Epithelial cell of proximal tubule (primary cell): ENCODE measurements around the gene FEN1. TPM values are rescaled to one million over a fixed set of nuclear protein-coding genes. Genes with fewer than 3 reads are reported as not detected.

ENCODE experiments used
- DNase-seq: peaks from one replicate; pipeline ENCODE4 v3.0.0-alpha.2; 2011; ENCODE audit warnings: low read depth
- H3K4me3 ChIP-seq: 2 replicates; pipeline ENCODE4 v1.5.1; 2011; ENCODE audit warnings: low read depth, mild to moderate bottlenecking, low read length
- total RNA-seq: library from RNA; depleted of rRNA; stranded (reverse); fragments of >200 nt; gene quantifications from 2 replicates; pipeline ENCODE4 v1.2.3, GENCODE V29; 2015
- TF ChIP-seq, protein P1 (sequence below): conservative IDR thresholded peaks from 2 replicates; pipeline ENCODE4 v1.5.1; 2012; ENCODE audit warnings: low read depth, mild to moderate bottlenecking, low read length

FEN1 gene
- total RNA-seq, 1 donor from 2014 or later: 70.6 TPM

DNA sequence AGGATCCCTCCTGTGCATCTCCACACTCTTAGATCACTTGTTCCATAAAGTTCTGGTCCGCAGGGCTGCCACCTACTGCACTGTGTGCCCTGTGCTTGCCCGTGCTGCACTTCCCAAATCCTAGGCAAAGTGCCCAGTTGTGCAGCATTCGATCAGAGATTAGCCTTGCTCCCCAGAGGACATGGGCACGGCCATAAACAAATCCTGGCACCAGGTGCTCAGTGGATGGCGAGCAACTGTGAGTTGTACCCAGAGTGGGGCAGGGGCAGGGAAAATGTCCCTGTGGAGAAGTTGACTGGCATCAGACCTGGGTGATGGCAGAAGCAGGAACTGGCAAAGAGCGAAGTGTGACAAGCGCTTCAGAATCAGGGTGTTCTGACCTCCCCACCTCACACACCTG, 40.0 kb downstream of the FEN1 start:
- H3K4me3 ChIP-seq: no peak overlapping the region
- TF ChIP-seq, protein P1, sequence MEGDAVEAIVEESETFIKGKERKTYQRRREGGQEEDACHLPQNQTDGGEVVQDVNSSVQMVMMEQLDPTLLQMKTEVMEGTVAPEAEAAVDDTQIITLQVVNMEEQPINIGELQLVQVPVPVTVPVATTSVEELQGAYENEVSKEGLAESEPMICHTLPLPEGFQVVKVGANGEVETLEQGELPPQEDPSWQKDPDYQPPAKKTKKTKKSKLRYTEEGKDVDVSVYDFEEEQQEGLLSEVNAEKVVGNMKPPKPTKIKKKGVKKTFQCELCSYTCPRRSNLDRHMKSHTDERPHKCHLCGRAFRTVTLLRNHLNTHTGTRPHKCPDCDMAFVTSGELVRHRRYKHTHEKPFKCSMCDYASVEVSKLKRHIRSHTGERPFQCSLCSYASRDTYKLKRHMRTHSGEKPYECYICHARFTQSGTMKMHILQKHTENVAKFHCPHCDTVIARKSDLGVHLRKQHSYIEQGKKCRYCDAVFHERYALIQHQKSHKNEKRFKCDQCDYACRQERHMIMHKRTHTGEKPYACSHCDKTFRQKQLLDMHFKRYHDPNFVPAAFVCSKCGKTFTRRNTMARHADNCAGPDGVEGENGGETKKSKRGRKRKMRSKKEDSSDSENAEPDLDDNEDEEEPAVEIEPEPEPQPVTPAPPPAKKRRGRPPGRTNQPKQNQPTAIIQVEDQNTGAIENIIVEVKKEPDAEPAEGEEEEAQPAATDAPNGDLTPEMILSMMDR: no peak

DNA sequence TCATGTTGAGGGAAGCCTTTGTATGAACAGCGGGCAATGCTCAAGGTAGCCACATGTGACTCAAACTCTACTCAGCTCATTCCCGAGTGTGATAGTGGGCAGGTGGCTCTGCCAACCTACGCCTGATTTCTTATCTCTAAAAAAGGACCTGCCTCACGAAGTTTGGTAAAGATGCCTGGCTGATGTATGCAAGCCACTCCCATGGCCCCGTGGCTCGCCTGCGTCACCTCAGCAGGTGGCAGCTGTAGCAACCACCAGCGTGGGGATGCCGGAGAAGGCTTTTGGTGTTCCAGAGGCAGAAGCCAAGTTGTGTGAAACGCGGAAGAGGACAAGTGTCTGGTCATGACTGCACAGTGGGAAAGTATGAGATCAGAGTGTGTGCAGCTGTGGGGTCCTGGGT, 40.8 kb downstream of the FEN1 start:
- DNase-seq: no peak
- TF ChIP-seq, protein P1: no peak
- H3K4me3 ChIP-seq: no peak overlapping the region

More for the DNA sequence above, 40.0 kb downstream of the FEN1 start:
- DNase-seq: no peak

DNA sequence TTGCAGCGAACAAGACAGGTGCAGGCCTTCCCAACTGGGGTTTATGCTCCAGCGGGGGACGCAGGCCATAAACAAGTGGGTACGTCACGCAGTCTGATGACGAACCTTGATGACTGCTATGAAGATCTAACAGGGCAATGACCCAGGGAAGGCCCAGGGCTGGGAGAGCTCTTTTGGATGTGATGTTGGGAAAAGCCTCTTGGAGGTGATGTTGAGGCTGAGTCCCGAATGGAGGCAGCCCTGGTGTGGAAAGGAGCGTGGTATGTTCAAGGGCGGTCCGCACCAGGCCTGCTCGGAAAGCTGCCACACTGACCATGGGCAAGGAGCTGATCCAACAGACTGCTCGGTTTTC, 41.2 kb downstream of the FEN1 start:
- DNase-seq: no peak
- TF ChIP-seq, protein P1: no peak
- no peak overlapping the region for H3K4me3 ChIP-seq

DNA sequence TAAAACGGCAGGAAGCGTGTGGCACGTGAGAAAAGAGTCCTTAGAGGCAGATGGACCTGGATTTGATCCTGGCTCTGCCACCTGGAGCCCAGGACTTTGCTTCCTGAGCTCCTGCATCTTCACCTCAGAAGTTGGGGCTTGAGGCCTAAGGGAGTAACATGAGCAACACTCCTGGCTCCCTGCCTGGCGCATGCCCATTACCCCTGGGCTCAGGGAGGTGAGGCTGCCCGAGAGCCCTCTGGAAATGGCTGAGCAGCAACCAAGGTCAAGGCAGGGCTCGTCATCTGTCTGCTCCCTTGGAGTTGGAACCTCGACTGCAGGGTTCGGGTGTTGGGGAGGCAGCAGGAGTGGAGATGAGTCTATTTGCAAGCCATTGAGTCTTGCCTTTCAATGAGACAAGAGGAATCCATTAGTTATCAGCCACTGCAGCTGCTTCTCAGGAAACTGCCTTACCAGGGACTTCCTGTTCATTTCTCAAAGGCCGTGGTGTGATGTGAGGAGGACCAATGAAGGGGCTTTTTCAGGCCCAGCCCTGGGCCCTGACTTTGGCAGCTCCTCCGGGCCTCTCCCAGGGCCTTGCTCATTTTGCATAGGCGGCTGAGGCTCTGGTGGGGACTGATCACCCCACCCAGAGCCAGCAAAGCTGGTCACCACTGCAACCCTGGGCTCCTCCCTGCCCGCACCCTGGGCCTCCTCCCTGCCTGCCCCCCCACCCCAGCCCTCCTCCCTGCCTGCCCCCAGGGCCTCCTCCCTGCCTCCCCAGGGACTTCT, 41.8 kb downstream of the FEN1 start:
- no peak for DNase-seq
- TF ChIP-seq, protein P1: no peak
- no peak overlapping the region for H3K4me3 ChIP-seq

DNA sequence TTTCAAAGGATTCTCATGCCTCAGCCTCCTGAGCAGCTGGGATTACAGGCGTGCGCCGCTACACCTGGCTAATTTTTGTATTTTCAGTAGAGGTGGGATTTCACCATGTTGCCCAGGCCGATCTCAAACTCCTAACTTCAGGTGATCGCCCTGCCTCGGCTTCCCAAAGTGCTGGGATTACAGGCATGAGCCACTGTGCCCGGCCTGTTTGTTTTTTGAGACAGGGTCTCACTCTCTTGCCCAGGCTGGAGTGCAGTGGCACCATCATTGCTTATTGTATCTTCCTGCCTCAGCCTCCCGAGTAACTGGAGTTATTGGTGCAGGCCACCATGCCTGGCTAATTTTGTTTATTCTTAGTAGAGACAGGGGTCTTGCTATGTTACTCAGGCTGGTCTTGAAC, 43.5 kb downstream of the FEN1 start:
- DNase-seq: no peak
- no peak overlapping the region for H3K4me3 ChIP-seq
- TF ChIP-seq, protein P1: no peak

DNA sequence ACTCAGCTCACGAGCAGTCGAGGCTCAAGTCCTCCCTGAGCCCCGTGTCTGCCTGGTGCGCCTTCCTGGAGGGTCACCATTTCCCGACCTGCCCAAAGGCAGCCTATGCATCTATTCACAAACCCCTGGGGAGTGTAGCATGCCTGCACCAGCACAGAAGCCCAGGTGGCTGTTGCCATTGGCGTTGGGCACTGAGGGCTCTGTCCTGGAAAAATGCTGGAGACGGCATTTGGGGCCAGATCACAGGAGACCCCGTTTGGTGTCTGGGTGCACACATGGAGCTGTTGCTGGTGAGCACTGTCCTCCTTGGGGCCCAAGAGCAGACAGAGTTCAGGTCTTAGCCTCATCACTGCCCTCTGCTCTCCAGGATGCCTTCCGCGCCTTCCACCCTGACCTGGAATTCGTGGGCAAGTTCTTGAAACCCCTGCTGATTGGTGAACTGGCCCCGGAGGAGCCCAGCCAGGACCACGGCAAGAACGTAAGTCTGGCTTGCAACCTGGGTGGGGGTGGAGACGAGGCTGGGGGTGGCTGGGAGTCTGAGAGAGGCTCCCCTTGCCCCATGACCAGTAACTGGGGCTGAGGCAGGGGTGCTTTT, 44.8 kb downstream of the FEN1 start:
- TF ChIP-seq, protein P1: no peak
- H3K4me3 ChIP-seq: no peak overlapping the region
- DNase-seq: no peak

DNA sequence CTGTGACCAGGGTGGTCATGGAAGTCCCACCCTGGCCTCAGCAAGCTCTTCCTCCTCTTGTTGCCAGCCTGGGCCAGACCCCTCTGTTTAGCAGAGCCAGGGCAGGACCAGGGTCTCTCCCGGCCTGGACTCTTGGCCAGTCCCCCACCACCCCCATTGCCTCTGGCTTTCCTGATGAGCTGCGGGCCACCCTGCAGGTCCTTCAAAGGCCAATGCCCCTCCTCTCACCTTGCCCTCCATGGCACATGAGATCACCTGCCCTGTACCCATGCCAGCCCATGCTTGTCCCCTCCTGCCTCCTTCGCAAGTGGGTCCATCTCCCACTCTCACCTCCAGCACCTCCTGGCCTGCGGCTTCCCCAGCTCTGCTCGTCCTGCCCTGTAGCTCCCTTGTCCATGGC, 45.8 kb downstream of the FEN1 start:
- H3K4me3 ChIP-seq: no peak overlapping the region
- DNase-seq: no peak
- TF ChIP-seq, protein P1: no peak
